OCI-LY1 (cell line): Measurements from ENCODE around the gene SLC35A3.

Source experiments
- H2AFZ ChIP-seq: fragments of 200-600 bp; sonication (generic), shearing (Covaris generic); 2 replicates; pipeline ENCODE4 v1.6.0; 2014; ENCODE audit warnings: antibody characterized with exemption, mild to moderate bottlenecking, low read length
- H3F3A ChIP-seq: fragments of 200-600 bp; sonication (generic), shearing (Covaris generic); 2 replicates; pipeline ENCODE4 v1.6.0; 2014; ENCODE audit warnings: mild to moderate bottlenecking, antibody characterized with exemption, low read length, moderate library complexity; ENCODE audit not compliant: insufficient read depth
- H3K27ac ChIP-seq: fragments of 200-600 bp; sonication (generic); 2 replicates; pipeline ENCODE4 v1.5.1; 2014; ENCODE audit warnings: low read length, mixed run types, mild to moderate bottlenecking, low read depth; ENCODE audit not compliant: poor library complexity, severe bottlenecking
- H3K27me3 ChIP-seq: fragments of 200-600 bp; sonication (generic); 2 replicates; pipeline ENCODE4 v1.6.0; 2014; ENCODE audit warnings: antibody characterized with exemption, mild to moderate bottlenecking, low read length, moderate library complexity; ENCODE audit not compliant: insufficient read depth
- H3K36me3 ChIP-seq: fragments of 200-600 bp; sonication (generic); 2 replicates; pipeline ENCODE4 v1.6.1; 2014; ENCODE audit warnings: mild to moderate bottlenecking, antibody characterized with exemption, low read length, moderate library complexity, mixed read lengths; ENCODE audit not compliant: insufficient read depth
- H3K4me1 ChIP-seq: fragments of 200-600 bp; sonication (generic); 2 replicates; pipeline ENCODE4 v1.5.1; 2014; ENCODE audit warnings: mild to moderate bottlenecking, low read length, moderate library complexity; ENCODE audit not compliant: insufficient read depth, severe bottlenecking
- H3K4me2 ChIP-seq: fragments of 200-600 bp; sonication (generic), shearing (Covaris generic); 2 replicates; pipeline ENCODE4 v1.6.1; 2014; ENCODE audit warnings: low read length
- H3K4me3 ChIP-seq: fragments of 200-600 bp; sonication (generic); 2 replicates; pipeline ENCODE4 v1.5.1; 2014; ENCODE audit warnings: low read length, low read depth, mild to moderate bottlenecking, mixed read lengths; ENCODE audit not compliant: poor library complexity, severe bottlenecking
- H3K79me2 ChIP-seq: fragments of 200-600 bp; shearing (Covaris generic); 2 replicates; pipeline ENCODE4 v1.6.1; 2016; ENCODE audit warnings: mixed run types, low read length, mixed read lengths; ENCODE audit not compliant: insufficient read depth
- H3K9ac ChIP-seq: fragments of 200-600 bp; sonication (generic), shearing (Covaris generic); 2 replicates; pipeline ENCODE4 v1.6.1; 2014; ENCODE audit warnings: mild to moderate bottlenecking, low read length, mixed read lengths
- H3K9me2 ChIP-seq: fragments of 200-600 bp; sonication (generic), shearing (Covaris generic); 2 replicates; pipeline ENCODE4 v1.6.1; 2014; ENCODE audit warnings: low read depth, mild to moderate bottlenecking, low read length, mixed read lengths
- H3K9me3 ChIP-seq: fragments of 200-600 bp; shearing (Covaris generic); 2 replicates; pipeline ENCODE4 v1.6.1; 2014; ENCODE audit warnings: low read length, mixed read lengths
- H4K20me1 ChIP-seq: fragments of 200-600 bp; sonication (generic), shearing (Covaris generic); 2 replicates; pipeline ENCODE4 v1.6.0; 2016; ENCODE audit warnings: mild to moderate bottlenecking, low read length; ENCODE audit not compliant: insufficient read depth
- CTCF ChIP-seq: fragments of 200-600 bp; sonication (generic), shearing (Covaris generic); IDR thresholded peaks from 2 replicates; pipeline ENCODE4 v1.5.1; 2017; ENCODE audit warnings: mild to moderate bottlenecking, antibody characterized with exemption, low read length, moderate library complexity, mixed read lengths
- EZH2 ChIP-seq: fragments of 200-600 bp; sonication (generic), shearing (Covaris generic); IDR thresholded peaks from 2 replicates; pipeline ENCODE4 v1.8.0; 2017; ENCODE audit warnings: borderline replicate concordance, mixed run types, mild to moderate bottlenecking, antibody characterized with exemption, low read length, moderate library complexity, mixed read lengths

Gene SLC35A3

GRCh38 chr1:100077531-100077930, 107.7 kb downstream of the SLC35A3 start:
- Histone ChIP-seq H3K9me3 (no peaks in the 10 kb centered on the region), H3K4me1 (no peaks in the 10 kb centered on the region), H3K36me3 (peaks cover 86% of the 10 kb centered on the region), H2AFZ (no peak overlapping the region), H3K27me3 (no peaks in the 10 kb centered on the region), H3K9me2 (no peaks in the 10 kb centered on the region), H3K9ac (no peak overlapping the region), H3K4me2 (no peak overlapping the region), H3F3A (peaks cover 10% of the 10 kb centered on the region; the same call in 1 of the 2 replicates), H4K20me1 (no peaks in the 10 kb centered on the region), H3K79me2 (no peaks in the 10 kb centered on the region), H3K4me3 (no peak overlapping the region), H3K27ac (no peak overlapping the region)
- TF ChIP-seq EZH2 (no peak), CTCF (no peak)

GRCh38 chr1:100080331-100080730, 110.5 kb downstream of the SLC35A3 start:
- H3K4me2 ChIP-seq = no peak overlapping the region
- H3K36me3 ChIP-seq = peaks cover 92% of the 10 kb centered on the region

More at GRCh38 chr1:100080331-100080730, 110.5 kb downstream of the SLC35A3 start:
- no peak overlapping the region for H2AFZ ChIP-seq
- no peak overlapping the region for H3K4me3 ChIP-seq
- no peaks in the 10 kb centered on the region for H3K4me1 ChIP-seq
- H3K27ac ChIP-seq = no peak overlapping the region
- no peak overlapping the region for H3K9ac ChIP-seq
- H3K79me2 ChIP-seq = no peaks in the 10 kb centered on the region
- H3K9me3 ChIP-seq = no peaks in the 10 kb centered on the region
- H3K27me3 ChIP-seq = no peaks in the 10 kb centered on the region
- no peaks in the 10 kb centered on the region for H3K9me2 ChIP-seq
- H3F3A ChIP-seq = peaks cover 12% of the 10 kb centered on the region; the same call in 1 of the 2 replicates
- no peaks in the 10 kb centered on the region for H4K20me1 ChIP-seq
- TF ChIP-seq EZH2 (no peak), CTCF (no peak)
